ENCODE data around the gene CFAP20DC.

CFAP20DC gene

DNA sequence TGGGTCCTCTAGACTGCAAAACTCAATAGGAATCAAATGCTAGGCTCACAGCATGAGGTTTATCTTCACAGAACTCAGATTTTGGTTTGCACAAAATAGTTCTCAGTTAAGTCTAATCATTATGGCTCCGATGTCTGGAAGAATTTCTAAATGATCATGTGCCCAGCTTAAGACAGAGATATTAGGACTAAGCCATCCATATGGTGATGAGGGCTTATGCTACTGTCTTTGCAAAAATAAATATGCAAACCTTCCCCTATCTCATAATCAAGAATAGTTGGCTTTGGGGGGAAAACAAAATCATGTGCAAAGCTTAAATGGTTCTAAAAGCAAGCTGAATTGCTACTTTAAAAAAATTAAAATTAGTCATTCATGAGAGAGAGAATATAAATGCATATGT lies 96.5 kb downstream of the CFAP20DC start:
- Histone ChIP-seq H3K27ac (ENCODE audit: low read length) (no peak overlapping the region), H3K9me3 (ENCODE audit: insufficient read depth, low read length) (no peaks in the 10 kb centered on the region), H3K4me1 (ENCODE audit: low read length) (no peaks in the 10 kb centered on the region), H3K9ac (ENCODE audit: low read length) (no peak overlapping the region), H3K27me3 (ENCODE audit: low read depth, low read length) (no peaks in the 10 kb centered on the region), H3K36me3 (replicated peaks; ENCODE audit: low read depth, low read length) (no peaks in the 10 kb centered on the region), H3K4me3 (ENCODE audit: low read length) (no peak overlapping the region), H4K20me1 (ENCODE audit: insufficient read depth, low read length) (no peaks in the 10 kb centered on the region), H2AFZ (ENCODE audit: low read depth, low read length) (no peak overlapping the region), H3K4me2 (ENCODE audit: low read length) (no peak overlapping the region), H3K79me2 (ENCODE audit: low read length) (no peaks in the 10 kb centered on the region)
- no peak for TF ChIP-seq EZH2phosphoT487 (IDR thresholded peaks at IDR 0.05; ENCODE audit: low read depth)
- TF ChIP-seq, protein P1, sequence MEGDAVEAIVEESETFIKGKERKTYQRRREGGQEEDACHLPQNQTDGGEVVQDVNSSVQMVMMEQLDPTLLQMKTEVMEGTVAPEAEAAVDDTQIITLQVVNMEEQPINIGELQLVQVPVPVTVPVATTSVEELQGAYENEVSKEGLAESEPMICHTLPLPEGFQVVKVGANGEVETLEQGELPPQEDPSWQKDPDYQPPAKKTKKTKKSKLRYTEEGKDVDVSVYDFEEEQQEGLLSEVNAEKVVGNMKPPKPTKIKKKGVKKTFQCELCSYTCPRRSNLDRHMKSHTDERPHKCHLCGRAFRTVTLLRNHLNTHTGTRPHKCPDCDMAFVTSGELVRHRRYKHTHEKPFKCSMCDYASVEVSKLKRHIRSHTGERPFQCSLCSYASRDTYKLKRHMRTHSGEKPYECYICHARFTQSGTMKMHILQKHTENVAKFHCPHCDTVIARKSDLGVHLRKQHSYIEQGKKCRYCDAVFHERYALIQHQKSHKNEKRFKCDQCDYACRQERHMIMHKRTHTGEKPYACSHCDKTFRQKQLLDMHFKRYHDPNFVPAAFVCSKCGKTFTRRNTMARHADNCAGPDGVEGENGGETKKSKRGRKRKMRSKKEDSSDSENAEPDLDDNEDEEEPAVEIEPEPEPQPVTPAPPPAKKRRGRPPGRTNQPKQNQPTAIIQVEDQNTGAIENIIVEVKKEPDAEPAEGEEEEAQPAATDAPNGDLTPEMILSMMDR (IDR thresholded peaks at IDR 0.05; ENCODE audit: low read depth, low read length), result no peak

DNA sequence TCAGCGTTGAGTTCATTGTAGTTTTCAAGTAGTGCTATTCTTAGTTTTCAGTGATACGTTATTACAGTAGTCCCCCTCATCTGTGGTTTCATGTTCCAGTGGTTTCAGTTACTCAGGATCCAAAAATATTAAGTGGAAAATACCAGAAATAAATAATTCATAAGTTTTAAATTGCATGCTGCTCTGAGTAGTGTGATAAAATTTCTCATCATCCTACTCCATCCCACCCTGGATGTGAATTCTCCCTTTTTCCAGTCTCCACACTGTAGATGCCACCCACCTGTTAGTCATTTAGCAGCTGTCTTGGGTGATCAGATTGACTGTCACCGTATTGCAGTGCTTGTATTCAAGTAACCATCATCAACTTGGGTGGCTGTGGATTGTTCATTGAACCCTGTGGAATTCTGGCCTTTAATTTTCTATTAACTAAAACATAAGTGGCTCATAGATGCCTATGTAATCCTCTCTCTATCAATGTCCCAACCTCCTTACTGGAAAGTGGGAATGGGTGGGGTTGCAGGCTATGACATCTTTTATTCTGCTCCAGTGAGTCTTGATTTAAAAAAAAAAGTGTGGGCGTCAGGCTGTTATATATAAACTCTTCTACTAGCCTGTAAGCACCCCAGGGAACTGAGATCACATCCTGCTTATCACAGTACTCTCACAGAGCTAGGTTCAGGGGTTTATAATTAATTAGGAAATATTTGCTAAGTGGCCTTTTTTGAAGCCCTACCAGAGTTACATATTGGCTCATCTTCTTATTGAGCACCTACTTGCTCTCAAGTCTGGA lies 97.5 kb downstream of the CFAP20DC start:
- H2AFZ ChIP-seq (ENCODE audit: low read depth, low read length), result no peak overlapping the region
- H3K79me2 ChIP-seq (ENCODE audit: low read length), result no peaks in the 10 kb centered on the region

DNA sequence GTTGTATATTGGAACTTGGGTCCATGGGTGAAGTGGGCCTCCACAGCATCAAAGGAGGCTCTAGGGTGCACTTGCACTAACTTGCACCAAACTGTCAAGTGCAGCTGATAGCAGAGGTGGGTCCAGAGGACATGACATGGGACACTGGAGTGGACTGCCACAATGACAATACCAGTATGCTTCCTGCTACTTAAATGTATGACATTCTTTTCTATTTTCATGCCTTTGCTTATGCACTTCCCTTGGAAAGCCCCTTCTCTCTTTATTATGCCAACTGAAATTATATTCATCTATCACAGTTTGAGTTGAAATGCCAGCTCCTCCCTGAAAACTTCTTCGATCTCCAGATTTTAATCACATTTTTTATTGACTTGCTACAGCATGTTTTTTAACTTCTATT lies 101.8 kb downstream of the CFAP20DC start:
- Histone ChIP-seq H3K36me3 (replicated peaks; ENCODE audit: low read depth, low read length) (no peaks in the 10 kb centered on the region), H3K27ac (ENCODE audit: low read length) (no peak overlapping the region), H3K79me2 (ENCODE audit: low read length) (no peaks in the 10 kb centered on the region), H4K20me1 (ENCODE audit: insufficient read depth, low read length) (no peaks in the 10 kb centered on the region), H3K9ac (ENCODE audit: low read length) (no peak overlapping the region), H3K4me3 (ENCODE audit: low read length) (no peak overlapping the region), H3K4me2 (ENCODE audit: low read length) (no peak overlapping the region), H2AFZ (ENCODE audit: low read depth, low read length) (no peak overlapping the region), H3K9me3 (ENCODE audit: insufficient read depth, low read length) (no peaks in the 10 kb centered on the region), H3K27me3 (ENCODE audit: low read depth, low read length) (no peaks in the 10 kb centered on the region), H3K4me1 (ENCODE audit: low read length) (no peaks in the 10 kb centered on the region)
- TF ChIP-seq EZH2phosphoT487 (IDR thresholded peaks at IDR 0.05; ENCODE audit: low read depth), result no peak
- TF ChIP-seq, protein P1 (IDR thresholded peaks at IDR 0.05; ENCODE audit: low read depth, low read length), result no peak

More for the DNA sequence above, 97.5 kb downstream of the CFAP20DC start:
- no peaks in the 10 kb centered on the region for H4K20me1 ChIP-seq (ENCODE audit: insufficient read depth, low read length)
- H3K4me2 ChIP-seq (ENCODE audit: low read length), result no peak overlapping the region
- no peak overlapping the region for H3K4me3 ChIP-seq (ENCODE audit: low read length)
- no peak overlapping the region for H3K9ac ChIP-seq (ENCODE audit: low read length)
- no peaks in the 10 kb centered on the region for H3K36me3 ChIP-seq (replicated peaks; ENCODE audit: low read depth, low read length)
- H3K9me3 ChIP-seq (ENCODE audit: insufficient read depth, low read length), result no peaks in the 10 kb centered on the region
- TF ChIP-seq EZH2phosphoT487 (IDR thresholded peaks at IDR 0.05; ENCODE audit: low read depth), result no peak
- TF ChIP-seq, protein P1 (IDR thresholded peaks at IDR 0.05; ENCODE audit: low read depth, low read length), result no peak
- H3K27ac ChIP-seq (ENCODE audit: low read length), result no peak overlapping the region
- H3K4me1 ChIP-seq (ENCODE audit: low read length), result no peaks in the 10 kb centered on the region
- H3K27me3 ChIP-seq (ENCODE audit: low read depth, low read length), result no peaks in the 10 kb centered on the region

DNA sequence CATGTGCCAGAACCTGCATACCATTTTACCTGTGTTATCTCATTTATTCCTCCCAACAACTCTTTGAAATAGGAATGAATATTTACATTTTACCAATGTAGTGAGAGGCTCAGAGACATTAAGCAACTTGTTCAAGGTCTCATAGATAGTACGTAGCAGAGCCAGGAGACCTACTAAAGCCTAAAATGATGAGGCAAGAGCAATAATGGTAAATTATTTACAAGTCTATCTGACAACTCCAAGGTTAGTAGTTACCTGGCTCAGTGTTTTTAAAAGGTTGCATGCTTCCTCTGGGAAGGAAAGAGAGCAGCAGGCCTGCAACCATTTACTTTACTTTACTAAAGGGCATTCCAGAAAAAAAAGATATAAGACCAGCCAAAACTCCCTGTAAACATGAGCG lies 103.0 kb downstream of the CFAP20DC start:
- Histone ChIP-seq H3K9me3 (ENCODE audit: insufficient read depth, low read length) (no peaks in the 10 kb centered on the region), H3K4me1 (ENCODE audit: low read length) (no peaks in the 10 kb centered on the region), H3K79me2 (ENCODE audit: low read length) (no peaks in the 10 kb centered on the region), H3K36me3 (replicated peaks; ENCODE audit: low read depth, low read length) (no peaks in the 10 kb centered on the region), H2AFZ (ENCODE audit: low read depth, low read length) (no peak overlapping the region), H3K4me2 (ENCODE audit: low read length) (no peak overlapping the region), H3K4me3 (ENCODE audit: low read length) (no peak overlapping the region), H4K20me1 (ENCODE audit: insufficient read depth, low read length) (no peaks in the 10 kb centered on the region), H3K9ac (ENCODE audit: low read length) (no peak overlapping the region), H3K27me3 (ENCODE audit: low read depth, low read length) (no peaks in the 10 kb centered on the region), H3K27ac (ENCODE audit: low read length) (no peak overlapping the region)
- TF ChIP-seq EZH2phosphoT487 (IDR thresholded peaks at IDR 0.05; ENCODE audit: low read depth), result no peak
- TF ChIP-seq, protein P1 (IDR thresholded peaks at IDR 0.05; ENCODE audit: low read depth, low read length), result no peak

Measured in OCI-LY3 (cell line).